Measurements from ENCODE around the gene AFF3. TPM values are rescaled to one million over a fixed set of nuclear protein-coding genes. Genes with fewer than 3 reads are reported as not detected.

Gene AFF3
- total RNA-seq, 1 experiment from 2014 or later = 0.61 TPM

- ChIA-PET CTCF (no interaction called here), POLR2A (no interaction called here), RAD21 (ENCODE audit: low non-redundant PET in 1 of 2, low total read pairs in 2 of 2, uncharacterized antibody in 2 of 2, unreplicated experiment in 2 of 2) (no interaction called here)
- Histone ChIP-seq H4K20me1 (ENCODE audit: insufficient read depth) (no peaks in the 10 kb centered on the region), H3K4me1 (ENCODE audit: control insufficient read depth in 1 of 2, insufficient read depth in 2 of 2, low read length in 2 of 2) (no peaks in the 10 kb centered on the region), H2AFZ (ENCODE audit: low read depth, low read length, poor library complexity, severe bottlenecking) (no peak overlapping the region), H3K79me2 (ENCODE audit: insufficient read depth, low read length) (no peaks in the 10 kb centered on the region), H3K27ac (ENCODE audit: low read depth, low read length) (no peak overlapping the region), H3K4me2 (ENCODE audit: low read length) (no peak overlapping the region), H3K9me3 (ENCODE audit: control insufficient read depth in 1 of 2, insufficient read depth in 1 of 2, low read depth in 1 of 2, low read length in 2 of 2) (no peaks in the 10 kb centered on the region), H3K36me3 (ENCODE audit: control insufficient read depth in 1 of 2, insufficient read depth in 2 of 2, low read length in 2 of 2) (no peaks in the 10 kb centered on the region), H3K27me3 (ENCODE audit: insufficient read depth, low read length) (peaks cover 25% of the 10 kb centered on the region), H3K4me3 (replicated peaks in 1 of 2; ENCODE audit: low read depth in 1 of 2, low read length in 2 of 2) (no peak overlapping the region), H3K9ac (ENCODE audit: low read length) (no peak overlapping the region), H3K9me2 (ENCODE audit: insufficient read depth) (no peaks in the 10 kb centered on the region)
- BruUV-seq (replicated peaks) = no TSS peak
- DNase-seq (ENCODE audit: low read depth, low spot score) (no peak), ATAC-seq (no peak)
- TF ChIP-seq YY1 (IDR thresholded peaks at IDR 0.05; ENCODE audit: extremely low read depth, insufficient replicate concordance, low read depth, low read length) = no peak
- no peak for TF ChIP-seq POLR2A (IDR thresholded peaks at IDR 0.05; ENCODE audit: borderline replicate concordance, extremely low read depth, insufficient read depth, insufficient read length)
- no peak for TF ChIP-seq CBX3 (IDR thresholded peaks at IDR 0.05; ENCODE audit: low read depth)
- no peak for TF ChIP-seq JUND (IDR thresholded peaks at IDR 0.05)
- TF ChIP-seq ELF1 (IDR thresholded peaks at IDR 0.05; ENCODE audit: borderline replicate concordance, low read depth) = no peak
- intact Hi-C loops (cut with micrococcal nuclease) = no loop called here
Observed at GRCh38 chr2:99595373-99595772, 547.0 kb downstream of the AFF3 start.

DNA sequence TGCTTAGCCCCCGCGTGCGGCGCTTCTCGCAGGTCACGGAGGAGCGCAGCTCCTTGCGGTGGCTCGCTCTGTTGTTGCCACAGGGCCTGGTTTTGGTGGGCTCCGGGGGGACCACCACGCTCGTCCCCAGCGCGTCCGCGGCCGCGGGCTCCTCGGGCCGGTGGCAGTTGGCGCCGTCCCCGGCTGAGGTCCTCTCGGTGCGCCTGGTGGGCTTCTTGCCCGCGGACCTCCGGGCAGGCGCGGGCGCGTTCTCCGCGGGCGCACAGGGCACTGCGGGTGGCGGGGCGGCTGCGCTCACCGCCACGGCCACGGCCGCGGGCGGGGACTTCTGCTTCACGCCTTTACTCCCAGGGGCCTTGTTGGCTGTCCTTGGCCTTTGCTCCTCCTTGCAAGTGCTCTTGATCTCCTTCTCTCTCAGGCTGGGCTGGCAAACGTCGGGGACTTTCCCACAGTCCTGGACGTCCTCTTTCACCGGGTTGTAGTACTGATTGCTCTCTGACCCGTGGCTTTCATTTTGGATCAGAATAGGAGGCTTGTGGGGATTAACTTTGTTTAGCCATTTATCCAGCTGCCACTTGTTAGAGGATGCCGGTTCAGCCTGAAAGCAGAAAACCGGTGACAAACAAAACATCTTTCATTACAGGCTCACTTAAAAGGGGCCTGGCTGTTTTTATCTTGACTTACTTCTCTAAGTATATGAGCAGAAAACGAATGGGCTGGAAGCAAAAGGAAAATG lies 548.5 kb downstream of the AFF3 start:
- Histone ChIP-seq H3K4me2 (ENCODE audit: low read length) (no peak overlapping the region), H3K79me2 (ENCODE audit: insufficient read depth, low read length) (no peaks in the 10 kb centered on the region), H3K36me3 (ENCODE audit: control insufficient read depth in 1 of 2, insufficient read depth in 2 of 2, low read length in 2 of 2) (no peaks in the 10 kb centered on the region), H3K4me1 (ENCODE audit: control insufficient read depth in 1 of 2, insufficient read depth in 2 of 2, low read length in 2 of 2) (no peaks in the 10 kb centered on the region), H2AFZ (ENCODE audit: low read depth, low read length, poor library complexity, severe bottlenecking) (no peak overlapping the region), H4K20me1 (ENCODE audit: insufficient read depth) (no peaks in the 10 kb centered on the region), H3K27me3 (ENCODE audit: insufficient read depth, low read length) (peaks cover 9% of the 10 kb centered on the region; the same call in 1 of the 2 replicates), H3K9me2 (ENCODE audit: insufficient read depth) (no peaks in the 10 kb centered on the region), H3K4me3 (replicated peaks in 1 of 2; ENCODE audit: low read depth in 1 of 2, low read length in 2 of 2) (no peak overlapping the region), H3K9me3 (ENCODE audit: control insufficient read depth in 1 of 2, insufficient read depth in 1 of 2, low read depth in 1 of 2, low read length in 2 of 2) (no peaks in the 10 kb centered on the region), H3K27ac (ENCODE audit: low read depth, low read length) (no peak overlapping the region), H3K9ac (ENCODE audit: low read length) (no peak overlapping the region)
- RAD21 ChIA-PET (ENCODE audit: low non-redundant PET in 1 of 2, low total read pairs in 2 of 2, uncharacterized antibody in 2 of 2, unreplicated experiment in 2 of 2) = no interaction called here
- no peak for ATAC-seq
- intact Hi-C loops (cut with micrococcal nuclease) = no loop called here
- POLR2A ChIA-PET = no interaction called here
- BruUV-seq (replicated peaks) = no TSS peak
- no peak for DNase-seq (ENCODE audit: low read depth, low spot score)
- TF ChIP-seq, protein P1, sequence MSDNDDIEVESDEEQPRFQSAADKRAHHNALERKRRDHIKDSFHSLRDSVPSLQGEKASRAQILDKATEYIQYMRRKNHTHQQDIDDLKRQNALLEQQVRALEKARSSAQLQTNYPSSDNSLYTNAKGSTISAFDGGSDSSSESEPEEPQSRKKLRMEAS (IDR thresholded peaks at IDR 0.05) = no peak
- no peak for TF ChIP-seq EGR1 (IDR thresholded peaks at IDR 0.05; ENCODE audit: low read depth)
- TF ChIP-seq SRF (IDR thresholded peaks at IDR 0.05; ENCODE audit: low read depth) = no peak
- no peak for TF ChIP-seq SP1 (IDR thresholded peaks at IDR 0.05; ENCODE audit: low read depth)
- TF ChIP-seq, protein P2, sequence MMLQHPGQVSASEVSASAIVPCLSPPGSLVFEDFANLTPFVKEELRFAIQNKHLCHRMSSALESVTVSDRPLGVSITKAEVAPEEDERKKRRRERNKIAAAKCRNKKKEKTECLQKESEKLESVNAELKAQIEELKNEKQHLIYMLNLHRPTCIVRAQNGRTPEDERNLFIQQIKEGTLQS (IDR thresholded peaks at IDR 0.05) = no peak
- TF ChIP-seq TCF7L2 (IDR thresholded peaks at IDR 0.05; ENCODE audit: borderline replicate concordance, extremely low read depth, insufficient read depth, insufficient read length) = no peak
- TF ChIP-seq, protein P3, sequence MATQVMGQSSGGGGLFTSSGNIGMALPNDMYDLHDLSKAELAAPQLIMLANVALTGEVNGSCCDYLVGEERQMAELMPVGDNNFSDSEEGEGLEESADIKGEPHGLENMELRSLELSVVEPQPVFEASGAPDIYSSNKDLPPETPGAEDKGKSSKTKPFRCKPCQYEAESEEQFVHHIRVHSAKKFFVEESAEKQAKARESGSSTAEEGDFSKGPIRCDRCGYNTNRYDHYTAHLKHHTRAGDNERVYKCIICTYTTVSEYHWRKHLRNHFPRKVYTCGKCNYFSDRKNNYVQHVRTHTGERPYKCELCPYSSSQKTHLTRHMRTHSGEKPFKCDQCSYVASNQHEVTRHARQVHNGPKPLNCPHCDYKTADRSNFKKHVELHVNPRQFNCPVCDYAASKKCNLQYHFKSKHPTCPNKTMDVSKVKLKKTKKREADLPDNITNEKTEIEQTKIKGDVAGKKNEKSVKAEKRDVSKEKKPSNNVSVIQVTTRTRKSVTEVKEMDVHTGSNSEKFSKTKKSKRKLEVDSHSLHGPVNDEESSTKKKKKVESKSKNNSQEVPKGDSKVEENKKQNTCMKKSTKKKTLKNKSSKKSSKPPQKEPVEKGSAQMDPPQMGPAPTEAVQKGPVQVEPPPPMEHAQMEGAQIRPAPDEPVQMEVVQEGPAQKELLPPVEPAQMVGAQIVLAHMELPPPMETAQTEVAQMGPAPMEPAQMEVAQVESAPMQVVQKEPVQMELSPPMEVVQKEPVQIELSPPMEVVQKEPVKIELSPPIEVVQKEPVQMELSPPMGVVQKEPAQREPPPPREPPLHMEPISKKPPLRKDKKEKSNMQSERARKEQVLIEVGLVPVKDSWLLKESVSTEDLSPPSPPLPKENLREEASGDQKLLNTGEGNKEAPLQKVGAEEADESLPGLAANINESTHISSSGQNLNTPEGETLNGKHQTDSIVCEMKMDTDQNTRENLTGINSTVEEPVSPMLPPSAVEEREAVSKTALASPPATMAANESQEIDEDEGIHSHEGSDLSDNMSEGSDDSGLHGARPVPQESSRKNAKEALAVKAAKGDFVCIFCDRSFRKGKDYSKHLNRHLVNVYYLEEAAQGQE (IDR thresholded peaks at IDR 0.05; ENCODE audit: low read depth) = no peak
- no peak for TF ChIP-seq ZFX (IDR thresholded peaks at IDR 0.05)
- TF ChIP-seq ZNF274 (IDR thresholded peaks at IDR 0.05; ENCODE audit: low read depth, low read length) = no peak
- TF ChIP-seq POLR2A (IDR thresholded peaks at IDR 0.05; ENCODE audit: borderline replicate concordance, extremely low read depth, insufficient read depth, insufficient read length) = no peak
- TF ChIP-seq JUND (IDR thresholded peaks at IDR 0.05) = no peak
- no peak for TF ChIP-seq FOSL1 (IDR thresholded peaks at IDR 0.05; ENCODE audit: low read depth)
- TF ChIP-seq SIN3A (IDR thresholded peaks at IDR 0.05; ENCODE audit: low read depth) = no peak
- TF ChIP-seq EZH2phosphoT487 (IDR thresholded peaks at IDR 0.05; ENCODE audit: borderline replicate concordance) = no peak
- TF ChIP-seq RAD21 (IDR thresholded peaks at IDR 0.05; ENCODE audit: low read depth) = no peak
- CTCF ChIA-PET = no interaction called here

Measured in HCT116 (cell line).